ENCODE measurements around the gene TIFAB. TPM values are rescaled to one million over a fixed set of nuclear protein-coding genes. Genes with fewer than 3 reads are reported as not detected.

Gene TIFAB
- total RNA-seq, 1 donor from 2014 or later = not detected

- peaks cover 28% of the 10 kb centered on the region for H3K4me1 ChIP-seq (ENCODE audit: insufficient read depth, low read length)
- H3K36me3 ChIP-seq (ENCODE audit: insufficient read depth, low read length) = no peaks in the 10 kb centered on the region
- Mint-ChIP-seq H3K9me3 (ENCODE audit: unreplicated experiment) (no peaks in the 10 kb centered on the region), H3K27ac (ENCODE audit: unreplicated experiment) (no peak overlapping the region), H3K27me3 (ENCODE audit: low read depth, unreplicated experiment) (peaks cover 79% of the 10 kb centered on the region), H3K4me1 (ENCODE audit: low read depth, unreplicated experiment) (peaks cover 10% of the 10 kb centered on the region), H3K36me3 (ENCODE audit: low read depth, unreplicated experiment) (peaks cover 3% of the 10 kb centered on the region), H3K4me3 (ENCODE audit: unreplicated experiment) (peak overlapping the region; percentile 34)
- TF ChIP-seq, protein P1, sequence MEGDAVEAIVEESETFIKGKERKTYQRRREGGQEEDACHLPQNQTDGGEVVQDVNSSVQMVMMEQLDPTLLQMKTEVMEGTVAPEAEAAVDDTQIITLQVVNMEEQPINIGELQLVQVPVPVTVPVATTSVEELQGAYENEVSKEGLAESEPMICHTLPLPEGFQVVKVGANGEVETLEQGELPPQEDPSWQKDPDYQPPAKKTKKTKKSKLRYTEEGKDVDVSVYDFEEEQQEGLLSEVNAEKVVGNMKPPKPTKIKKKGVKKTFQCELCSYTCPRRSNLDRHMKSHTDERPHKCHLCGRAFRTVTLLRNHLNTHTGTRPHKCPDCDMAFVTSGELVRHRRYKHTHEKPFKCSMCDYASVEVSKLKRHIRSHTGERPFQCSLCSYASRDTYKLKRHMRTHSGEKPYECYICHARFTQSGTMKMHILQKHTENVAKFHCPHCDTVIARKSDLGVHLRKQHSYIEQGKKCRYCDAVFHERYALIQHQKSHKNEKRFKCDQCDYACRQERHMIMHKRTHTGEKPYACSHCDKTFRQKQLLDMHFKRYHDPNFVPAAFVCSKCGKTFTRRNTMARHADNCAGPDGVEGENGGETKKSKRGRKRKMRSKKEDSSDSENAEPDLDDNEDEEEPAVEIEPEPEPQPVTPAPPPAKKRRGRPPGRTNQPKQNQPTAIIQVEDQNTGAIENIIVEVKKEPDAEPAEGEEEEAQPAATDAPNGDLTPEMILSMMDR (IDR thresholded peaks at IDR 0.05; ENCODE audit: insufficient read depth, low read depth, low read length) = no peak
- TF ChIP-seq EZH2 (IDR thresholded peaks at IDR 0.05; ENCODE audit: insufficient read depth, low read length) = no peak
- H2AFZ ChIP-seq (ENCODE audit: low read depth, low read length) = peak overlapping the region; percentile 87
- FAIRE-seq (no peak), DNase-seq (ENCODE audit: low read depth) (peak; percentile 62)
- H3K4me2 ChIP-seq (ENCODE audit: low read length) = peak overlapping the region; percentile 91
- H3K4me3 ChIP-seq (ENCODE audit: insufficient read depth, low read depth, low read length) = peak overlapping the region; percentile 52
- peaks cover 4% of the 10 kb centered on the region for H3K9me3 ChIP-seq (ENCODE audit: insufficient read depth, low read depth, low read length)
- H3K27me3 ChIP-seq (ENCODE audit: insufficient read depth, low read length) = peaks cover 36% of the 10 kb centered on the region
- peak overlapping the region; percentile 56 for H3K9ac ChIP-seq (ENCODE audit: low read length)
- H4K20me1 ChIP-seq (ENCODE audit: insufficient read depth, low read length) = no peaks in the 10 kb centered on the region
- no peak overlapping the region for H3K27ac ChIP-seq (ENCODE audit: low read depth, low read length)
- H3K79me2 ChIP-seq (ENCODE audit: insufficient read depth, low read length) = no peaks in the 10 kb centered on the region
Measured at GRCh38 chr5:135488727-135489465, 36.7 kb upstream of the TIFAB start.

DNA sequence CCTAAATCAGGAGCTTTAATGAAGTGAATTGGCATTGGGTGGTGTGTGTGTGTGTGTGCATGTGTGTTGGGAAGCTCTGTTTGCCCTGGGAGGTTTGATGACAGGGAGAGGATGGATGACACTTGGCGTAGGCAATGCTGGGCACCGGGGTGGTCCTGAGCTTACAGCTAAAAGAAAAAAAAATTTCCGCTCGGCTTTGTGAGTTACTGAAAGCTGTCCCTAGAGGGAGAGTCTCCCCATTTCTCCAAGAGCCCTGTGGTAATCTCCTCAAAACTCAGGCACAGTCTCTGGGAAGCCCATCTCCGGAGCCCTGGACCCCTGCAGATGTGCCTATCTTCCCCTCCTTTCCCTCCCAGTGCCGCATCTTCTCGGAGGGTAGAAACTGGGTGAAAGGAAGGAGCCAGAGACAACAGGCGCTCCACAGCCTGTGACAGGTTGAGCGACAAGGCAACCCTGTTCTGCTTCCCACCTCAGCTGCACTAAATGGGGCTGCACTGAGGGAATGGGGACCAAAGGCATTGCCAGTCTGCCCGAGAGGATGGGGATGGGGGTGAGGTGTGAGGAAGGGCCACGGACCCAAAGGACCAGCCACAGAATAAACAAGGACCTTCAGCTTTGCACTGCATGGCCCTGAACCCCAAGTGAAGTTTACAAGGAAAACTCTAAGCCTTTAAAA lies 35.8 kb upstream of the TIFAB start:
- H4K20me1 ChIP-seq (ENCODE audit: insufficient read depth, low read length) = no peaks in the 10 kb centered on the region
- peaks cover 3% of the 10 kb centered on the region for H3K36me3 Mint-ChIP-seq (ENCODE audit: low read depth, unreplicated experiment)
- H3K27me3 Mint-ChIP-seq (ENCODE audit: low read depth, unreplicated experiment) = peaks cover 87% of the 10 kb centered on the region
- H3K36me3 ChIP-seq (ENCODE audit: insufficient read depth, low read length) = no peaks in the 10 kb centered on the region
- peak overlapping the region; percentile 91 for H3K4me2 ChIP-seq (ENCODE audit: low read length)
- peaks cover 36% of the 10 kb centered on the region for H3K27me3 ChIP-seq (ENCODE audit: insufficient read depth, low read length)
- no peak for FAIRE-seq
- H3K9me3 Mint-ChIP-seq (ENCODE audit: unreplicated experiment) = no peaks in the 10 kb centered on the region
- H3K27ac Mint-ChIP-seq (ENCODE audit: unreplicated experiment) = no peak overlapping the region
- no peak overlapping the region for H3K27ac ChIP-seq (ENCODE audit: low read depth, low read length)
- TF ChIP-seq, protein P1 (IDR thresholded peaks at IDR 0.05; ENCODE audit: insufficient read depth, low read depth, low read length) = no peak
- no peak for TF ChIP-seq EZH2 (IDR thresholded peaks at IDR 0.05; ENCODE audit: insufficient read depth, low read length)
- no peak for DNase-seq (ENCODE audit: low read depth)
- H3K9ac ChIP-seq (ENCODE audit: low read length) = no peak overlapping the region
- peak overlapping the region; percentile 34 for H3K4me3 Mint-ChIP-seq (ENCODE audit: unreplicated experiment)
- peaks cover 20% of the 10 kb centered on the region for H3K4me1 ChIP-seq (ENCODE audit: insufficient read depth, low read length)
- peak overlapping the region; percentile 52 for H3K4me3 ChIP-seq (ENCODE audit: insufficient read depth, low read depth, low read length)
- no peaks in the 10 kb centered on the region for H3K79me2 ChIP-seq (ENCODE audit: insufficient read depth, low read length)
- peaks cover 4% of the 10 kb centered on the region for H3K9me3 ChIP-seq (ENCODE audit: insufficient read depth, low read depth, low read length)
- H2AFZ ChIP-seq (ENCODE audit: low read depth, low read length) = no peak overlapping the region
- H3K4me1 Mint-ChIP-seq (ENCODE audit: low read depth, unreplicated experiment) = peaks cover 4% of the 10 kb centered on the region

- H3K9ac ChIP-seq (ENCODE audit: low read length) = no peak overlapping the region
- DNase-seq (ENCODE audit: low read depth) (no peak), FAIRE-seq (no peak)
- H3K4me3 ChIP-seq (ENCODE audit: insufficient read depth, low read depth, low read length) = no peak overlapping the region
- Mint-ChIP-seq H3K36me3 (ENCODE audit: low read depth, unreplicated experiment) (peaks cover 3% of the 10 kb centered on the region), H3K9me3 (ENCODE audit: unreplicated experiment) (no peaks in the 10 kb centered on the region), H3K27ac (ENCODE audit: unreplicated experiment) (no peak overlapping the region), H3K27me3 (ENCODE audit: low read depth, unreplicated experiment) (peaks cover 82% of the 10 kb centered on the region), H3K4me3 (ENCODE audit: unreplicated experiment) (no peak overlapping the region), H3K4me1 (ENCODE audit: low read depth, unreplicated experiment) (peaks cover 4% of the 10 kb centered on the region)
- H2AFZ ChIP-seq (ENCODE audit: low read depth, low read length) = no peak overlapping the region
- peaks cover 20% of the 10 kb centered on the region for H3K4me1 ChIP-seq (ENCODE audit: insufficient read depth, low read length)
- TF ChIP-seq EZH2 (IDR thresholded peaks at IDR 0.05; ENCODE audit: insufficient read depth, low read length) = no peak
- TF ChIP-seq, protein P1 (IDR thresholded peaks at IDR 0.05; ENCODE audit: insufficient read depth, low read depth, low read length) = no peak
- H3K36me3 ChIP-seq (ENCODE audit: insufficient read depth, low read length) = no peaks in the 10 kb centered on the region
- no peak overlapping the region for H3K27ac ChIP-seq (ENCODE audit: low read depth, low read length)
- no peaks in the 10 kb centered on the region for H3K79me2 ChIP-seq (ENCODE audit: insufficient read depth, low read length)
- no peaks in the 10 kb centered on the region for H4K20me1 ChIP-seq (ENCODE audit: insufficient read depth, low read length)
- peaks cover 36% of the 10 kb centered on the region for H3K27me3 ChIP-seq (ENCODE audit: insufficient read depth, low read length)
- peaks cover 4% of the 10 kb centered on the region for H3K9me3 ChIP-seq (ENCODE audit: insufficient read depth, low read depth, low read length)
- H3K4me2 ChIP-seq (ENCODE audit: low read length) = no peak overlapping the region
Measured at GRCh38 chr5:135487037-135487395, 34.9 kb upstream of the TIFAB start.

All from astrocyte (in vitro differentiated cells and primary cell).